Activated naive CD4-positive, alpha-beta T cell (primary cell): ENCODE measurements around the gene GNG11.
"Not testable (repeated sequence)": the region's sequence is repeated elsewhere in the genome, so short reads cannot be mapped to it uniquely, and the experiment has no call there.

Experiments used
- DNase-seq, 4 experiments: peaks; one replicate each; lab custom pipeline; 2025; lab: John Stamatoyannopoulos, UW

Gene GNG11

DNA sequence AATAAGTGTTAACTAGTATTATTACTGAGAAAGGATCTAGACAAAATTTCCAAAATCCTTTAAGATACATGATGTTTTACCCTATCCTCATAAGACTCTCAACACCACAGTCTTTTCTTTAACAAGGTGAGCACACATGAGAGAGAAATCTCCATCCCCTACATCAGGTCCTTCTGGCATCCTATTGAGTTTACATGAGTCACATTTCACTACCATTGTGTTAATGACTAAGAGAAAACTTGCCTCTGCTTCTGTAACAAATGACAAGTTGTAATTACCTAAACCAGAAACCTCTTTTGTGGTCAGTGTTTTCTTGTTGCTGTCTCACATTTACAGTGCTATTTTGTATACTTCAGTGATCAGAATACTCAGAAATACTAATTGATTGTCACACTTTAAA lies 9.9 kb upstream of the GNG11 start:
- not testable (repeated sequence) for DNase-seq

- no peak for DNase-seq
Measured at GRCh38 chr7:93913197-93913596, 8.3 kb upstream of the GNG11 start.

DNA sequence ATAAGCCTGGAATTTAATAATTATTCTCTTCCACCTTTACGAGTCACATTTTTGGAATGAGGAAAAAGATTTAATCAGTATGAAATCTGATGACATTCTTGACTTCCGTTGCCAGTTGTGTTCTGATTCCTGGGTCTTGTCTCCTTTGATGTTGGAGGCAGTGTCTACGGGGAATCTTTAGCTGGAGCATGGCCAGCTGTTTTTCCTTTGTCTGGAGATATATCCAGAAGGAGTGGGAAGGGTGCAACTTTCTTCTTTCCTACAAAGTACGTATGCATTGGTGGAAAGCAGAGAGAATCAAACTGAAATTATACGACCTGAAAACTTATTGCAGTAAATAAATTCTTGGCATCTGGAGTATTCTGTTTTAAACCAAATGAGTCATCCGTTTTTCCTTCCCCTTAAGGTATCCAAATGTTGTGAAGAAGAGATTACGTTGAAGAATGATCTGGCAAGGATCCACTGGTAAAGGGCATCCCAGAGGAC lies 6.9 kb upstream of the GNG11 start:
- DNase-seq: no peak

DNA sequence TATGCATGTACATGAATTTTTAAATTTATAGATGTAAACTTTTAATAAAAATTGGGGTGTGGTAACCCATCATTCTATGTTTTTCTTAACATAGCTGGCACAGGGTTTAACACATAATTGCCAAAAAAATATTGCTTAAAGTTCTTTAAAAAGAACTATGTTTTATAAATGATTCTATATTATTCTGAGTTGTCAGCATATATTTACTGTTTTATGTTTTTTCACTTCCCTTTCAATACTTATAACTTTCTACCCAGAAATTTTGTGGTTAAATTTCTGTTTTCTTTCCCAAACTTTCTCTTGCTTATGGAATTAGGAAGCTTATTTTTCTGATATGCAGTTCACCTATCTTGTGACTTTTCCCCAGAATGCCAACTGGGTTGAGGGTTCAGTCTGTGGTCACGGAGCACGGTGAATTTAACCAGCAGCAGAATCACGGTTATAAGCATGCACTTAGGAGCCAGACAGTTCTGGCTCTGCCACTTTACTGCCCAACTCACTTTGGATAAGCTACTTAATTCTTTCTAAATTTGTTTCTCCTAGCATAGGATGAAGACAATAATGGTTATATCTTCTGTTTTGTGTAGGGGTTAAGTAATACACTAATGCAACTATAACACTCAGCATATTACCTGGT lies 6.2 kb upstream of the GNG11 start:
- DNase-seq: not testable (repeated sequence)

GRCh38 chr7:93915888-93916287 lies 5.6 kb upstream of the GNG11 start:
- DNase-seq: not testable (repeated sequence)

- DNase-seq: not testable (repeated sequence)
Measured at GRCh38 chr7:93916315-93916714, 5.2 kb upstream of the GNG11 start.

DNA sequence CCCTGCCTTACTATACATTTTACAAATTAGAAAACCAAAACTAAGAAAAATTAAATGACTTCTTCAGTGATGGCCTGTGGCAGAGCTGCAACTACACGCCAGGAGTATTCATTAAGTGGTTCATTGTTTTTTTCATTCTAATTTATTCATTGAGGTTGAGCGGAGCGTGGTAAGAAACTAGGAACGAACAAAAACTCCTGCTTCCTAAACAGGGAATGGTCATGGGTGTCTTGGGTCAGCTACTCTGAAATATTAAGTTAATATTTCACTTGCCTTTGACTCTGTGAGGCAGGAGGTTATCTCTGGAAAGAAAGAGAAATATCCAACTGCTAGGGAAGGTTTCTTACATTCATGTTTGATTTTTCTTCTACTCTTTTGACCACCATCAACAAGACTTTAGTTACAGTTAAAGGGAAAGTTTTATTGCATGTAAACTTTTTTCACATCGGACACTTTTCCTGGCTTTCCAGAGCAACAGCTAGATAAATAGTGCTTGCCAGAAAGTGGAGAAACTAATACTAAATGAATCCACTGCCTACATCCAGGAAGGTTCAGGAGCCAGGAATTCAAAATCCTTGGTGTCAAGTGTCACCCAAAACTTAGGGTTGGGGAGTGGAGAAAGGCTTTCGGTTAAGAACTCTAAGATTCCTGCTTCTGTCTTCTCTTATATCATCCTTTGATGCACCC lies 896 bp upstream of the GNG11 start:
- DNase-seq: no peak

DNA sequence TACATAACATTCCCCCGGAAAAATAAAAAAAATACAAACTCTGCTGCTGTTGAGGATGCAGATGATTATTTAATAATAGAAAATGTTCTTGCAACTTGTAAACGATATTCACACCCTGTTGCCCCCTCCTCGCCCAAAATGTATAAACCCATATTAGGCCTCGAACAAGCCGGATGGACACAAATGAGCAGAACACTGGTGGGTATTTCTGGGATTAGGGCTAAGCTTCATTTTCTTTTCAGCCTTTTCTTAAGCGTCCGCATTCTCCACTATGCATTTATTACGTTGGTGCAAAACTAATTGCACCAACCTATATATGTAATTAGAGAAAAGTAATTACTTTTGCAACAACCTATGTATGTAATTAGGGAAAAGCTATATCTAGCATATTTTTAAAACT lies 349 bp upstream of the GNG11 start:
- DNase-seq: no peak

DNA sequence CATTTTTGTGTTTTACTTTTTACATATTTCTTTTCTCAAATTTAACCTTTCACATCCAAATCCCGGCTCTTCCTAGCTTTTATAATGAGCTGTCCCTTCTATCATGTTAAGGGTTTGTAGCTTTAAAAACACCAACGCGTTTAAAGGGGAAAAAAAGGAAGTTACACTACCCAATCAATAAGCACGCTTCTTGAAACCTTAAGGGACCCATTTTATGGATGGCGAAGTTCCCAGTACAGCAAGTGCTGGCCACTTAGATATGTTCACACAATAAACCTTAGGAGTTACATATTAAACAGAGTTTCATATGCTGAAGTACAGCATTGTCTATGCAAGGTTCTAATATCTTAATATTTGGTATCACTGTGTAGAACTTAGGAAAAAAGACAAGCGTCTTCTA lies 1.8 kb downstream of the GNG11 start:
- no peak for DNase-seq

DNA sequence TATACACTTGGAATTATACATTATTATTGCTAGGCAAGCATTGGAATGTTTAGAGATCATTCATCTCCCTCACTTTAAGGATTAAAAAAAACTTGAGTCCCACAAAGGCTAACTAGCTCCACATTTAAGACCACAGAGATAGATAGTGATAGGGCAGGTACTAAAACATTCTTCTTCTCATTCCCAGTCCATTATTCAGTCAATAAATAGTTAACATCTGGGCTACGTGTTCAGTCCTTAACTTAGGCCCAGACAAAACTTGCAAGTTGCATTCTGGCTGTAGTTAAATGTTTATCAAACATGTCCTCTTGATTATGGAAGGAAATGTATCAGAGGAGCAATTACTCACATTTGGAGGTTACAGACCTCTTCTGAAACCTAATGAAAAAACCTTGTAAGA lies 2.4 kb downstream of the GNG11 start:
- no peak for DNase-seq

- DNase-seq: no peak
Measured at GRCh38 chr7:93926800-93927199, 5.3 kb downstream of the GNG11 start.

GRCh38 chr7:93927585-93927984 lies 6.0 kb downstream of the GNG11 start:
- no peak for DNase-seq

DNA sequence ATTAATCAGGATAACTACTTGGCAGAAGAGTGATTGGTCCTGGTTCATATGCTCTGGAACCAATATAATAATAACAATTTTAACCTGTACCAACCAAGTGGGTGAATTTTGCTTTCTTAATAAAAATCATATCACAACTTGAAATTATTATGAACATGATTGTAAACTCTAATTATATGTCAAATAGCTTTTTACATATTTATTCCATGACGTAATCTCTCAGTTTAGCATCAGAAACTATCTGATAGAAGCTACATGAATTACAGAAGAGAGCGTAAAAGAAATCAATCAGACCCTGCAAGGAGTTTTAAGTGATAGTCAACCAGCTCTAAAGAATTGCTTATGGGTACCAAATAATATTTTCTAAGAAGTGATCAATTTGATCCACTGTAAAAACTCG lies 10.1 kb downstream of the GNG11 start:
- DNase-seq: no peak

- DNase-seq: no peak
Measured at GRCh38 chr7:93933156-93933555, 11.6 kb downstream of the GNG11 start.

GRCh38 chr7:93935102-93935501 lies 13.6 kb downstream of the GNG11 start:
- no peak for DNase-seq

- DNase-seq: no peak
Measured at GRCh38 chr7:93937818-93938217, 16.3 kb downstream of the GNG11 start.

DNA sequence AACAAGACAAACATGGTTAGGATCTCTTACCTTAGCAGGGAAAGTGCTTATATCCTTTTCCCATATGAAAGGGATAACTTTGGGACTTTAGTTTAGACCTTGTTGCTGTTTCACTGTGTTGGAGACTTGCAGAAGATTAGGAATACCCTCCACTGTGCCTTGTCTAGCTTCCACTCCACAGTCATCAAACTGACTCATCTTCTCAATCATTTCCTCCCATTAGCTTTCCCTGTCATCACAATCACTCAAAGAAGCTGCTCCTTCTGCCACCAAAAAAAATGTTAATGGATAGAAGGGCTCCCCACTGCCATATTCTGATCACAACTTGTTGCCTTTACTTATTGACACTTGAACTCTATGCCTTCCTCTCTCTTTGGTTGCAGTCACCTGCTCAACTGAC lies 16.8 kb downstream of the GNG11 start:
- no peak for DNase-seq

- DNase-seq: no peak
Measured at GRCh38 chr7:93941945-93942344, 20.4 kb downstream of the GNG11 start.

DNA sequence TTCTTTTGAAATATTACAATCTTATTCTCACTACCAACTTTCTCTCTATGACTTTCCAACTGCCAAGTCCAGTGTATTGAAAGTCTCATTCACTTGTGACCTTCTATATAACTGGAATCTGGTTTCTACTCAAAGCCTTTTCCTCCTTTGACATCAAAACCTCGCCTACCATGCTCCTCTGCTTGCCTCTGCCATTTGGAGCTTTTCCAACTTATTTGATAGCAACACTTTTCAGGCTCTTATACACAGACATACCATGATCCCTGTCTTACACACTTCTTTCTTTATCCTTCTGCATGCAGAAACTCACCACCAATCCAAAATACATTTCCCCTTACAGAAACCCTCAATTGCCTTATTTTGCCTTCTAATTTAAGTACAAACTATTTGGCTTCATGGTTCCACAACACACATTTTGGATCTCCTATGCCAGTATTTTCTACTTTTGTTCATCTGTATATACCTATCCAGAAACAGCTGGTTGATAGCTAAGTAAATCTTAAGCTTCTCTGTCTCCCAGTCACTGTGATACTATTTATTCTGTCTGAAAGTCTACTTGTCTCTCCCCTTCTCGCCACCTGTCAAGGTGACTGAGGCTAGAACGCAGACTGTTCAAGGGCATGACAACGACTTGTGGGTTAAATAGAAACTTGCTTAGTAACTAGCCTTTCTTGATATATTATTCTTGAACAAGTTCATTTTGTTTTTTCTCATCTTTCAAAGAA lies 22.4 kb downstream of the GNG11 start:
- DNase-seq: no peak

DNA sequence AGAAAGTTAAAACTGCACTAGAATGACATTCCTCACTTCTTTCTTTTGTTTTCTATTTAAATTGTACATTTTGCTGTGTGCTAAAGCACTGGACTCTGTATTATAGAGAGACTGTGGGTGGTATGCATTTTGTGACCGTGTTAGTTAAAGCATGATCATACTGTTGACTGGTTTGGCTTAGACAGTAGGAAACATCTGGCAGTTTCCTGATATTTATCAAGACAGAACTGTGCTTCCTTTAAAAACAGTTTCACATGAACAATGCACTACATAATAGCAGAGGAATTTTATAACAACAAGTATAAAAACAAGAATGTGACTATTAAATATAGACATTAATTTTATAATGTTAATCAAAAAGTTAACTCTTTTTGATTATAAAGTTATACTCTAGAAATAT lies 23.1 kb downstream of the GNG11 start:
- DNase-seq: no peak

- DNase-seq: no peak
Measured at GRCh38 chr7:93945083-93945482, 23.5 kb downstream of the GNG11 start.

- DNase-seq: no peak
Measured at GRCh38 chr7:93945756-93946535, 24.4 kb downstream of the GNG11 start.
